ENCODE measurements around the gene PDE10A.

The PDE10A gene

DNA sequence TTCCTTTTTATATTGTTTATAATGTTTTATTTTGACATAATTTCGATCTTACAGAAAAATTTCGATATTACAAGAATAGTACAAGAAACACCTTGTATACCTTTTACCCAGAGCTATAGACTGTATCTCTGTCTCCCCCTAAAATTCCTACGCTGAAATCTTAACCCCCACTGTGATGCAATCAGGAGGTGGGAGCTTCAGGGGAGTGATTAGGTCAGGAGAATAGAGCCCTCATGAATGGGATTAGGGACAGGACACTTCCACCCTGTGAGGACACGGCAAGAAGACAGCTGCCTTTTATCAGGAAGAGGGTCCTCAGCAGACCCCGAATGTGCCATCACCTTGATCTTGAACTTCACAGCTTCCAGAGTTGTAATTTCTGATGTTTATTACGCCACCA, 204.9 kb downstream of the PDE10A start:
- DNase-seq: no peak

DNA sequence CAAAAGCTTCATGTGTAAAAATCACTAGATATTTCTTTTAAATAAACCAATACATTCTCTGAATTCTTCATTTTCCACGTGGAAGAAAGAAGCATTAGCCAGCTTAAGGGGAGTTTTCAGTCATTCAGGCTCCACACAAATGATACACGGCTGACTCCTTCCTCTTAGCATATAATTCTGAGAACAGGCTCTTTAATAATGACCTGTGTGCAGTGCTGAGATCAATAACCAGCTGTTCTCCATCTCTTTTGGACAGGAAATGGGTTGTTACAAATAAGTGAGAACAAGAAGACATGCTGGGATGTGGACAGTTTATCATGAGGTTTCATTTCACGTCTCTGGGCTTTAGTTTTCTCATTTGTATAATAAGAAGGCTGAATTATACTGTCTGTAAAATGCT, 206.8 kb downstream of the PDE10A start:
- DNase-seq: no peak

DNA sequence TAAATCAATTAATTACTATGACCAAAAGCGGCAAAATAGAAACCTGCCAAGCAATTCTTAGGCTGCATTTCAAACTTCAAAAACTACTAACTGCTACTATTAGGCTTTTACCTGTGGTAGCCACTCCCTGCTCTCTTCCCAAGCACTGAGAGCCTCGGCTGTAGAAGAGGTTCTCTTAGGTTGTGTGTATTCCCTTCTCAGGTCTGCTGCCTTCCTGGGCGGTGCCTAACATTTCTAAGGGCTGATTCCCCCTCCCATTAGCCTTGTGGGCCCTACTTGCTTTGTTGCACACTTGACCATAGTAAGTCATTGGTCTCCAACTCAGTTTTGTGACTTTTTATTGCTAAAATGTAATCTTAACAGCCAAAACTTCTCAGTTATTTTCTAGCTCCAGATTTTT, 207.6 kb downstream of the PDE10A start:
- no peak for DNase-seq

DNA sequence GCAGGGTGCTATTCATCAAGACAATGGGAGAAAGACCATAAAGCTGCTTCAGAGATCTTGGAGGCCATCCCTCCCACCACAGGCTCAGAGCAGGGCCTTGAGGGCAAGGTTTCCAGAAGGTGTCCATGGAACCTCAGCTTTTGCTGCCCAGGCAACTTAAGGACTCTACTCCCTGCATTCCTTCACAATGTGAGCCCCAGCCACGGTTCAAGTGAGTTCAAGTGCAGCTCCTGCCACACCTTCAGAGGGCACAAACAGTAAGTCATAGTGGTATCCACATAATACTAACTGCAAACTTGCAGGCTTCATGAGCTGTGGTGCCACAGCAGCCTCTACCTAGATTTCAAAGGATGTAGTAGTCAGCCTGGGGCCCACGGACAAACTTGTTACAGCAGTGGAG, 209.6 kb downstream of the PDE10A start:
- DNase-seq: no peak

DNA sequence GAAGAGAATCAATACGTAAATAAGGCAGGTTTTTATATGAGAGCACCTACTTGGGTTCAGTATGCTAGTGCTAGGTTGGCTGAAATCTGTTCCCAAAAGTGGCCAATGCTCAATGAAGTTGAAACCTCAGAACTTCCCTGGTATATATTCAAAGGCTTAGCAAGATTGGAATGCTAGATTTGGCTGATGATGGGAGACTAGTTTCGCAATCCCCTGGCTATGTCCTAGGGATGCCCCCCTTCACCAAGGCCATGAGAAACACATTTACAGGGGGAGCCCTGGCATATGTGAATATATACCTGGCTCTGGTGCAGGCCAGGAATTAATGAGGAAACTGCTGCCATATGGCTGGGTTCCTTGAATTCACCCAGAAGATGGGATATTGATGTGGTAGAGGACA, 211.2 kb downstream of the PDE10A start:
- no peak for DNase-seq

DNA sequence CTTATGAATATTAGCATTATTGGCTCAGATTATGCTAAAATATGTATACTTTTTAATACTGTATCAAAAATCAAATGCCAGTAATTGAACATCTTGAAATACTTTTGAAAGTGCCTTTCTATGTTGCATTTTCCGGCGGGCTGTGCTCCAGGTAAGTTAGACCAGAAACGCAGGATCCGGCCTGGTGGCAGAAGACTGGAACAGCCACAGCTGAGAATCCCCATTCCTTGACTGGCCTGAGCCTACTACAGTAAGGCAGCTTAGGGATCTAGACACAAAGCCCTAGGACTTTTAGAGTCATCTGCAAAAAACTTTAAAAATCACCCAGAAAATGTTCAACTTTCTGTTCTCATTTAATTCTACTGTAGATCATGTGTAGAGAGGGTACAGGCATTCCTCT, 214.8 kb downstream of the PDE10A start:
- no peak for DNase-seq

DNA sequence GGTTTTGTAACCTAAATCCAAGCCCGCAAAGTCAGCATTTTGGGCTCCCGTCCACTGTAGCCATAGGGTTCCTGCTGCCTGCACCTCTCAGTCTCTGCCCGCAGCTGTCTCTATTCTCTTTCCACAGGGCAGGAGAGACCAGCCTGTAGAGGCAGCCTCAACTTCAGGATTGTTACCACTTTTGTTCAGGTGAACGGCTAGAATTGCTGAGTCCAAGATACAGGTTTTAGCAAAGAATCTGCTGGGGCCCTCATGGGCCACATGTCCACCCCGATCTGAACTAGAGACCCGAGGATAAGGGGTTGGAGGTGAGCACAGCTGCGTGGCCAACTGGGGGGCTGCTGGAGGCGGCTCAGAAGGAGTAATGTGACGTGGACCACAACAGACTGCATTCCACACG, 215.9 kb downstream of the PDE10A start:
- no peak for DNase-seq

DNA sequence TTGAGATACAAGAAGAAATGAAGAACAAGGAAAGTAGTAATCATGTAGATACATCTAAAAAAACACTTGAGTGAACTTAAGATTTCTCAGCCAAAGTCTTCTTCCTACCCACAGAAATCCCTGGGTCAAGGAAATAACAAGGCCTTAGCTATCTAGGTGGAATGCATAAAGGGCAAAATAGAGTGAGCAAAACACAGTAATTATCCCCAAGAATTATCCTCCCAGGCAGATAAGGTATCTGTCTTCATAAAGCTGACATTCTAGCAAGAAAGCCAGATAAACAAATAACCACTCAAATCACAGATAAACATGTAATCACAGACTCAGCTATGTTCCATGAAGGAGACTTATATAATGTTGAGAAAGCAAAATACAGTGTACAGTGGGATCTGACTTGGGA, 216.7 kb downstream of the PDE10A start:
- no peak for DNase-seq

DNA sequence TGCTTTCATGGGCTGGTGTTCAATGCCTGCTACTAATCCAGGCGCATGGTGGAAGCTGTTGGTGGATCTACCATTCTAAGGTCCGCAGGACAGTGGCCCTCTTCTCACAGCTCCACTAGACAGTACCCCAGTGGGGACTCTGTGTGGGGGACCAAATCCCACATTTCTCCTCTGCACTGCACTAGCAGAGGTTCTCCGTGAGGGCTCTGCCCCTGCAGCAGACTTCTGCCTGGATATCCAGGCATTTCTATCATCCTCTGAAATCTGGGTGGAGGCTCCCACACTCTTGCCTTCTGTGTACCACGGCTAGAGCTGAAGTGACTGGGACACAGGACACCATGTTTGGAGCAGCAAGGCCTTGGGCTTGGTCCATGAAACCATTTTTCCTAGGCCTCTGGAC, 219.6 kb downstream of the PDE10A start:
- DNase-seq: no peak

DNA sequence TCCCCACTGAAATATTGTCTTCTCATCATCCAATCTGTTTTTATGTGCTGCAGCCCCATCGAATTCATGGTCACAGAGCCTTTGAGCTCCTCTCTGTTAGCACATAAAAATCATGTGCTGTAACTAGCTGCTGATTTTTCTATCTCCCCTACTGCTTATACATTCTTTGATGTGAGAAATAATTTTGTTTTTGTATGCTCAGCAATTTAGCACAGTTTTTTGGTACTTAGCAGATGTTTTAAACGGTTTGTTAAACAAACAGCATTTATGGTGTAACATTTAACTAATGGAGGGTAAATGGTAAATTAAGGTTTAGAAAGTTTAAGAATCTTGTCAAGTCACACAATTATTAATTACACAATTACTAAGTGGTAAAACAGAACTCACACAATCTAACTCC, 221.9 kb downstream of the PDE10A start:
- DNase-seq: no peak

DNA sequence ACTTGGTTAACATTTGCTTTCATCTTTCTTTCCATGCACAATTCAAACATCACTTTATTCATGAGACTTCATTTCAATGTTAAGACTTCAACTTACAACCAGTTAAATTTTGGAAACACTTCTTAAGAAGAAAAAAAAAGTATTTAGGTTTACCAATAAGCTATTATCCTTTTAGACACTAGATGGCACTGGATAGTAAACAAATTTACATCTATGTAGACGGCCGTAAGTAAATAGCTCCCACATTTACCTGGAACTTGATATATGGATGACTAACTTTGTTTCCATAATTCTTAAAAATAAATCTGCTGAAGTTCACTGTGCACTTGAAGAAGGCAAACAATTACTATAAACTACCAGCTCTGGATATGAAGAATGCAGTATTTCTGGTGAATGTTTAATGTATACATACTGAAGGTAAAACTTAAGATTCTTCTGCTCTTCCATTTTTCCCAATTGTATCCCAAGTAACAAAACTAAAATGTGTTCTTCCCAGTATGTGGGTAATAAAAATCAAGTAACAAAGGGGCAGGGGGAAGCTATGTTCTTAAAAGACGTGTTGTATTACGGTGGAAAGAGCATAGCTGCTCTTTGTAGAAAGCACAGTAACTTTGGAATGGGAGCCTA, 223.0 kb downstream of the PDE10A start:
- DNase-seq: no peak

DNA sequence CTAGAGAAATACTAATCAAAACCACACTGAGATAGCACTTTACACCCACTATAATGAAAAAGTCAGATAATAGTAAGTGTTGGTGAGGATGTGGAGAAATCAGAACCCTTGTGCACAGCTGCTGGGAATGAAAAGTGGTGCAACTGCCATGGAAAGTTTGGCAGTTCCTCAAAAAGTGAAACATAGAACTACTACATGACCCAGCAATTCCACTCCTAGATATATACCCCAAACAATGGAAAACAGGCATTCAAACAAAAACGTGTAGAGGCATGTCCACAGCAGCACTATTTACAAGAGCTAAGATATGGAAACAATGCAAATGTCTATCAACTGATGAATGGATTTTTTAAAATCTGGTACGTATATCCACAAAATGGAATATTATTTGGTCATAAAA, 236.1 kb downstream of the PDE10A start:
- no peak for DNase-seq

DNA sequence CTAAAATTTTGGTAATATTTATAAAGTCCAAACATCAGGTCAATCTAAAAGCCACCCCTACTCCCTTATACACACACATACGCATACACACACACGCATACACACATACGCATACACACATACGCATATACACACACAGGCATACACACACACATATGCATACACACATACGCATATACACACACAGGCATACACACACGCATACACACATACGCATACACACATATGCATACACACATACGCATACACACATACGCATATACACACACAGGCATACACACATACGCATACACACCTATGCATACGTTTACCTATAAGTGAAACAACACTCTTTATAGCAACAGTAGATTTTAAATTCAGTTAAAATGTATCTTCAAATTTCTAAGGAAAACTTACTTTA, 240.8 kb downstream of the PDE10A start:
- DNase-seq: no peak

DNA sequence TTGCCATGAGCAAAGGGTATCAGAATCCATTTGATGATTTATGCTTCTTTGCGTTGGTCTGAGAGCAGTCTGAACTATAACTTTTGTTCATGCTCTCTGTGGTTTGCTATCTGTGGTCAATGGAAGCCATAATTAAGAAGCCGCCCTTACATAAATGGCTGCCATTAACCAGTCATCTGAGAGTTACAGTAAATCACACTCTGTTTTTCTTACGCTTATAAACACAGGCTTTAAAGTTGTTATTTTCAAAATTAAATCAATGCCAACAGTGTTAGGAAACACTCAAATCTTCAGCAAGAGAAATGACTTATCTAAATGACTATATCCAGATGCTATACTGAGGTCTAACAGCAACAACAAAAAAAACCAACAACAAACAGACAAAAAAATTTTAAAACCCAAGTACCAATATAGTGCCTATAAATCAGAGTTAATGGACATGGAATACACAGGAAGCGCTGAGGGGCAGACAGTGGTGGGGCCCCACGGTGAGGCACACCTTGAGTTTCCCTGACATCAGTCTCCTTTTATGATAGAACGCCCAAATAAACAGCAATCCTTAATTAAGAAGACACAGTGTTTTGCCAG, 245.7 kb downstream of the PDE10A start:
- DNase-seq: no peak

DNA sequence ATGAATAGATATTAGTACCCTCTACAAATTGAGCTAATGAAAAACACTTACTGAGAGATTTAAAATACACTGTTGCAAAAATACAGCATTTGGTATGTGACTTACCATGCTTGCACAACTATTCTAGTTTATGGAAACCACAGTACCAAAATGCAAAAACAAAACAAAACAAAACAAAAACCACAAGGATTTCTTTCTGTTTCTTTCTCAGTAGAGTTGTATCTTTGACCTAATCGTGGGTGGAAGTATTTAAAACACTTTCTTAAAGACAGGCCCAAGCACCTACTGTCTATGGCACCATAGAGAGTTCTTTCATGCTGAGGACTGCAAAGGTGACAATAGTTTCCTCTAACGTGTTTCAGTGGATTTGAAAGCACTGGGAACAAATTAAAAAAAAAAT, 258.3 kb downstream of the PDE10A start:
- DNase-seq: no peak

DNA sequence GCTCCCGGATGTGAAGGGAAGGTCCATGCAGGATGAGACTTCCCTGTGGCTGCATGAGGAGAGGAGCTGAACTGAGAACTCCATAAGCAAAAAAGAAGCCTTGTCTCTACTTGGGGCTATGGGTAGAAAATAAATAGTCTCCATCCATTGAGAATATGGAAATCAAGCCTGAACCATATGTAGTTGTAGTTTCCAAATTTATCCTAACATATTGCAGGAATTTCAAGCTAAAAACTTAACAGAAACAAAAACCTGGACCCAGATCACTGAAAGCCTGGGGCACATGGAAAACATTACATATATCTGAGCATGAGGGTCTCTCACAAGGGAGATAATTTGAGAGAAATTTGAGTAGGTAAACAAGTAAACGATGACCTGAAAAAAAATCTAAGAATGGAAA, 258.7 kb downstream of the PDE10A start:
- no peak for DNase-seq

DNA sequence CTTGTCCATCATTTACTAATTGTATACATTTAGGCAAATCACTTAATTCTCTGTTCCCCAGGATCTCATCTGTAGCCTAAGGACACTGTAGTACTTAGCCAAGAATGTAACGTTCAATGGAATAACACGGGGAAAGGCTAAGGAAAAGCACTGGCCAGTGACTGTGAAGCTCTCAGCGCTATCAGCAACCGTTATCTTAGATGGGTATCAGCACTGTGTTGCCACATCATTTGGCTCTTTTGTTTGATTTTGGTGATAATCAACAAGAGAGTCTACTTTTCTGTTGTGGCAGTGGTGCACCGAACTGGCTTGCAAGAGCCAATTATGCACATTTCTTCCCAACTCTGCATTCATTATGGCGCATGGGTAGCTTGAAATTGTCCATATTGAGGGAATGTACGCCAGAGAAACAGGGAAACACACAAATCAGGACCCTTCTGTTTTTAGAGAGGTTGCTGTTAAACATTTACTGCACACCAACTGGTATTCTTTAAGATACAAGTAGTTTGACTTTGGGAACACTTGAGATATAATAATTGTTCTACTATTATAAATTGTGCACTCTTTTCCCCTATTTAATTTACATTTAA, 259.9 kb downstream of the PDE10A start:
- DNase-seq: no peak

DNA sequence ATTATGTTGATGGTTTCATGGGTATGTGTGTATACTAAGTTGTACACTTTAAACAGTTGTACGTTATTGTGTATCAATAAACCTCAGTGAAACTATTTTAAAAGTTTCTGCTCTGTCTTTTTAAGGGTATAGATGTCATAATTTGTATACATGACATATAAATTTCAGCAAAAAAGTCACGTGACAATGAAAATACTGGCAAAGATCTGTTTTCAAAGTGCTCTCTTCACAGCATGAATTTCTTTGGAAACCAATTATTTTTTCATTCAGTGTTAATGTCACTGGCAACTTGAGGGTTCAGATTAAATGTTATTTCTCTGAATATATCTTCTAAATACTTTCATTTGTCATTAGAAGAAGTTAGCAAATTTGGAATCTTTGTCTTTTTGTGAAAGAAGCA, 261.9 kb downstream of the PDE10A start:
- DNase-seq: no peak

DNA sequence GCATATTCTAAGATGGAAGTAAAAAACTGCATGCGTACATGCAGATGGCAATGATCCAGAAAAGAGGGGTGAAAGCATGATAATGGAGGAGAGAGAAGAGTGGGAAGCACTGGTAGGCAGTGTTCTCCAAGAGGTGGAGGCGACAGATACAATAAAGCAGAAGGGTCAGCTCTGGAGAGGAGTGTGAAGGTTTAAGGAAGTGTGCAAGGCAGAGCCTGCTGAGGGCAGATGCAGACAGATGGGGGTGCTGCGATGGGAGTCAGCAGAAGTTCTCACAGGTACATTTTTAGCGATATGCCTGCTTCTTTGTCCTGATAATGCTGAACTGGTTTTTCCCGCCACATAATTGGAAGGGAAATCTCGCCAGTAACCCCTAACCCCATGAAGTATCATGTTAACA, 272.6 kb downstream of the PDE10A start:
- DNase-seq: no peak

DNA sequence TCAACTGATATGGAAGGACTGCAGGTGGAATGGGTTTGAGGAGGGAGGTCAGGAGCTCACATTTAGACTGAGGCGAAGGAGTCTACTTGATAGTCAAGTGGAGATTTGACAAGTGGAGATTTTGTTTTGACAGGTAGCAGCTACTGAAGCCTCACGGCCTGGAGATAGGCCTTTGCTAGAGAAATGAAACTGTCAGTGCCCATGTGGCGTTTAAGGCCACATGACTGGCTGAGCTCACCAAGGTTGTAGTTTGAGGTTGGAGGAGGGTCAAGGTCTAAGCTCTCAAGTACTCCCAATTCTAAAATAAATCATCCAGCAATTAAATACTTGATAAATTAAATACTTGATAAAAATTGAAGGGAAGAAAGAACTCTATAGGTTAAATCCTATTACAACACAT, 273.5 kb downstream of the PDE10A start:
- DNase-seq: no peak

DNA sequence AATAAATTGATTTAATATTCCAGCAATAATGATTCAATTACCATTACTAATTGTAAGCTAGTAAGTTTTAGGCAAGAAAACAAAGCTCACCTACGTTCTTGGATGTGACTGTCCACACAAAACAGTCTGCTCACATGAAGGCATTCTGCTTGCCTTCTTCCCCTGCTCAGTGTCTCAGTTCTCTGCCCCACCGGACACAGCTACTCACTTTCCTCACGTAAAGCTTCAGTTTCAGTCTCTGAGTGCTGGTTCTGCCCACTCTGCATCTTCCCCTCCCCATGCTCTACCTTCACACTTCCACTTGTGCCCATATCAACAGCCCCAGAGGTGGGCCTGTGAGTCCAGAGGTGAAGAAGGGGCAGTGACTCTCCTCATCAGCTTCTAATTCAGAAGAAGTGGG, 279.7 kb downstream of the PDE10A start:
- no peak for DNase-seq

DNA sequence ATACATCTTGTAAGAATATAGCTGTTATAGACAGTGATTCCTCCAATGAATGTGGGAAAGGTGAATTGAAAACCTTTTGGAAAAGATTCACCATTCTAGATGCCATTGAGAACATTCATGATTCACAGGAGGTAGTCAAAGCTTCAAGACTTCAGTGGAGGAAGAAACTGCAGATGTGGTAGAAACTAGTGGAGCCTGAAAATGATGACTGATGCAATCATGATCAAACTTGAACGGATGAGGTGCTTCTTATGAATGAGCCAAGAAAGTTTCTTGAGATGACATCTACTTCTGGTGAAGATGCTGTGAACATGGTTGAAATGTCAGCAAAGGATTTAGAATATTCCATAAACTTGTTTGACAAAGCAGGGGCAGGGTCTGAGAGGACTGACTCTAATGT, 286.9 kb downstream of the PDE10A start:
- no peak for DNase-seq

DNA sequence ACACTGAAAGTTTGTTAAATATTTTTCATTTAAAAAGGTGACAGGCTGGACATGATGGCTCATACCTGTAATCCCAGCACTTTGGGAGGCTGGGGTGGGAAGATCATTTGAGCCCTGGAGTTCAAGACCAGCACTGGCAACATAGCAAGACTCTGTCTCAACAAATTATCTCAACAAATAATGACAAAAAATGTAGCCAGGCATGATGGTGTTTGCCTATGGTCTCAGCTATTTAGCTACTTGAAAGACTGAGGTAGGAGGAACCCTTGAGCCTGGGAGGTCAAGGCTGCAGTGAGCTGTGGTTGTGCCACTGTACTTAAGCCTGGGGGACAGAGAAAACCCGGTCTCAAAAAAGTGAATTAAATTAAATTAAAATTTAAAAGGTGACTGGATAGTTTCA, 297.7 kb downstream of the PDE10A start:
- DNase-seq: no peak

DNA sequence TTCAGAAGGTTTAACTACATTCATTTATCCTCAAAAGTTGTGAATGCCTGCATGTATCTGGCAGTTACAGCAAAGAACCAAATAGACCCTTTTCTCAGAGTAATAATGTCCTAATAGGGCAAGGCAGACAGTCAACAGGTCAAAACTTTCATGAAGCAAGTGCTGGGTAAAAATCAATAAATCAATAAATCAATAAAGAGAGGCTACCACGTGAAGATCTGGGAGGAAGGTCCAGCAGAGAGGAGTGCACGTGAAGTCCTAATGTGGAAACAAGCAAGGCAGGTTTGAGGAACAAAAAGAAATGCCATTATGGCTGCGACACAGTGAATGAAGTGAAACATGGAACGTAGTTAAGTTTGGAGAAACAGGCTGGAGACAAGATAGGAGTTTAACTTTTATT, 317.3 kb downstream of the PDE10A start:
- DNase-seq: no peak

DNA sequence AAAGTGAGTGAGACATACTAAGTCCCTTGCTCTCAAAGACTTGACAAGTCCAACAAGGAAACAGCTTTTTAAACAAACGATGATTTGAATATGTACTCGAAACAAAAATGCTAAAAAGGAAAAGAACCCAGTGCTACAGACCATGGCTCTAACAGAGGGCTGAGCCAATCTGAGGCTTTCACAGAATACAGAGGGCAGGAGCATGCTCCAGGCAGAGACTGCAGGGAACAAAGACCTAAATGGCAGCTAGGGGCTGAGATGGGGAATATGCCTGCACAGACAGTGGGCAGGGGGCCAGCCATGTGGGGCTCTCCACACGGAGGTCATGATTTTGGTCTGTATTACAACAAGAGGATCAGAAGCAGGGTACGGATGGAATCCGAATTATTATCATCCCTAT, 322.5 kb downstream of the PDE10A start:
- no peak for DNase-seq

Measured in NCI-H1930 (cell line).